WTC11 (cell line): ENCODE results near the gene ZBTB8A.

Experiments used
- CDX4 ChIP-seq: fragments of 250-450 bp; sonication (Bioruptor Pico); IDR thresholded peaks from 2 replicates; pipeline ENCODE4 v1.9.0; 2021; ENCODE audit warnings: moderate library complexity, mild to moderate bottlenecking, inconsistent platforms, borderline replicate concordance
- CTCF ChIP-seq: fragments of 200-600 bp; IDR thresholded peaks from 2 replicates; pipeline ENCODE4 v1.8.0; 2022; ENCODE audit warnings: antibody characterized with exemption
- NR1H2 ChIP-seq: sonication (generic); formaldehyde crosslinking; IDR thresholded peaks from 2 replicates; pipeline ENCODE4 v1.9.0; 2021; ENCODE audit warnings: mild to moderate bottlenecking, moderate library complexity, missing genetic modification reagents
- NR3C1 ChIP-seq: sonication (generic); formaldehyde crosslinking; conservative IDR thresholded peaks from 2 replicates; pipeline ENCODE4 v1.8.1; 2023; ENCODE audit warnings: low read depth, mild to moderate bottlenecking, missing genetic modification reagents
- PRDM15 ChIP-seq: sonication (generic); formaldehyde crosslinking; IDR thresholded peaks from 2 replicates; pipeline ENCODE4 v1.8.0; 2022; ENCODE audit warnings: missing genetic modification reagents
- SP1 ChIP-seq: sonication (generic); formaldehyde crosslinking; conservative IDR thresholded peaks from 2 replicates; pipeline ENCODE4 v1.8.1; 2022; ENCODE audit warnings: missing genetic modification reagents
- TP53 ChIP-seq: sonication (generic); formaldehyde crosslinking; IDR thresholded peaks from 2 replicates; pipeline ENCODE4 v1.8.1; 2023; ENCODE audit warnings: mild to moderate bottlenecking, missing genetic modification reagents
- ZMAT4 ChIP-seq: fragments of 250-450 bp; sonication (Bioruptor Pico); IDR thresholded peaks from 2 replicates; pipeline ENCODE4 v1.9.0; 2021; ENCODE audit warnings: mild to moderate bottlenecking

GRCh38 chr1:32539584-32540571, 651 bp downstream of the ZBTB8A start:
- no peak for TF ChIP-seq TP53 (CRISPR knock-in tag)
- TF ChIP-seq ZMAT4 (CRISPR knock-in tag): no peak
- no peak for TF ChIP-seq NR1H2
- TF ChIP-seq CTCF: no peak
- TF ChIP-seq PRDM15 (CRISPR knock-in tag): no peak
- TF ChIP-seq CDX4 (CRISPR knock-in tag): no peak
- no peak for TF ChIP-seq NR3C1 (CRISPR knock-in tag)
- TF ChIP-seq SP1: no peak
